Fibroblast of pulmonary artery (primary cell): ENCODE data around the gene GNB1.

ENCODE experiments used
- DNase-seq: peaks from one replicate; pipeline ENCODE4 v3.0.0-alpha.2; 2010; ENCODE audit warnings: low read depth
- H3K4me3 ChIP-seq: replicated peaks from 2 replicates; pipeline ENCODE4 v1.5.1; 2011; ENCODE audit warnings: low read depth, mild to moderate bottlenecking, control low read depth, low read length, moderate library complexity
- CTCF ChIP-seq: IDR thresholded peaks from 2 replicates; pipeline ENCODE4 v1.5.1; 2011; ENCODE audit warnings: mild to moderate bottlenecking, control low read depth, low read length, inconsistent platforms; ENCODE audit errors: missing control alignments

The GNB1 gene

GRCh38 chr1:1836119-1836518 is 54.8 kb downstream of the GNB1 start:
- H3K4me3 ChIP-seq, result no peak overlapping the region
- DNase-seq, result no peak
- TF ChIP-seq CTCF, result no peak

GRCh38 chr1:1835546-1835945 is 55.3 kb downstream of the GNB1 start:
- no peak overlapping the region for H3K4me3 ChIP-seq
- no peak for TF ChIP-seq CTCF
- no peak for DNase-seq

GRCh38 chr1:1833916-1834325 is 57.0 kb downstream of the GNB1 start:
- no peak for TF ChIP-seq CTCF
- no peak overlapping the region for H3K4me3 ChIP-seq
- no peak for DNase-seq

- DNase-seq, result no peak
- TF ChIP-seq CTCF, result no peak
- H3K4me3 ChIP-seq, result no peak overlapping the region
Observed at GRCh38 chr1:1833456-1833855, 57.4 kb downstream of the GNB1 start.

- TF ChIP-seq CTCF, result no peak
- DNase-seq, result no peak
- H3K4me3 ChIP-seq, result no peak overlapping the region
Observed at GRCh38 chr1:1832820-1833219, 58.1 kb downstream of the GNB1 start.

- TF ChIP-seq CTCF, result no peak
Observed at GRCh38 chr1:1832166-1832565, 58.7 kb downstream of the GNB1 start.

GRCh38 chr1:1827089-1827848 is 63.6 kb downstream of the GNB1 start:
- no peak for TF ChIP-seq CTCF
- no peak for DNase-seq
- H3K4me3 ChIP-seq, result no peak overlapping the region

More at GRCh38 chr1:1832166-1832565, 58.7 kb downstream of the GNB1 start:
- no peak overlapping the region for H3K4me3 ChIP-seq
- no peak for DNase-seq
